Epithelial cell of proximal tubule (primary cell): Measurements from ENCODE around the gene ZXDA. TPM values are rescaled to one million over a fixed set of nuclear protein-coding genes. Genes with fewer than 3 reads are reported as not detected.
"Not testable (repeated sequence)": the region's sequence is repeated elsewhere in the genome, so short reads cannot be mapped to it uniquely, and the experiment has no call there.

Experiments used
- DNase-seq: peaks from one replicate; pipeline ENCODE4 v3.0.0-alpha.2; 2011; ENCODE audit warnings: low read depth
- H3K4me3 ChIP-seq: 2 replicates; pipeline ENCODE4 v1.5.1; 2011; ENCODE audit warnings: low read depth, mild to moderate bottlenecking, low read length
- total RNA-seq: library from RNA; depleted of rRNA; stranded (reverse); fragments of >200 nt; gene quantifications from 2 replicates; pipeline ENCODE4 v1.2.3, GENCODE V29; 2015
- TF ChIP-seq, protein P1 (sequence below): conservative IDR thresholded peaks from 2 replicates; pipeline ENCODE4 v1.5.1; 2012; ENCODE audit warnings: low read depth, mild to moderate bottlenecking, low read length

Gene ZXDA
- total RNA-seq, 1 donor from 2014 or later: 1.6 TPM

DNA sequence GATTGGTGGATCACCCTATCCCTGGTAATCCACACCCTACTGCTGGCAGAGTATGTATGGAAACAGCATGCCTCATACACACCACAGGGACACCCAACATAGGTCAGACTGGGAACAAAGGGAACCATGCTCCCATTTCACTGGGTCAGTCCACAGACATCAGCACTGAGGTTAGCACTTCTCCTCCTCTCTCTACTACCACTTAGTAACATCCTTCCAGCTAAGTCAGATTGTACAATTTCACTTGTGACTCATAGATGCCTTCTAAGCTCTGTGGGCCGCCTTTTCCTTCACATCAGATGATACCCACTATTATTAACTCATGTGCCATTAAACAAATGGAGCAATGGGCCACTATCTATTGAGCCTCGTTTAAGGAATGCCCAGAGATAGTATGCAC lies 15.5 kb upstream of the ZXDA start:
- H3K4me3 ChIP-seq: no peak overlapping the region
- no peak for DNase-seq
- TF ChIP-seq, protein P1, sequence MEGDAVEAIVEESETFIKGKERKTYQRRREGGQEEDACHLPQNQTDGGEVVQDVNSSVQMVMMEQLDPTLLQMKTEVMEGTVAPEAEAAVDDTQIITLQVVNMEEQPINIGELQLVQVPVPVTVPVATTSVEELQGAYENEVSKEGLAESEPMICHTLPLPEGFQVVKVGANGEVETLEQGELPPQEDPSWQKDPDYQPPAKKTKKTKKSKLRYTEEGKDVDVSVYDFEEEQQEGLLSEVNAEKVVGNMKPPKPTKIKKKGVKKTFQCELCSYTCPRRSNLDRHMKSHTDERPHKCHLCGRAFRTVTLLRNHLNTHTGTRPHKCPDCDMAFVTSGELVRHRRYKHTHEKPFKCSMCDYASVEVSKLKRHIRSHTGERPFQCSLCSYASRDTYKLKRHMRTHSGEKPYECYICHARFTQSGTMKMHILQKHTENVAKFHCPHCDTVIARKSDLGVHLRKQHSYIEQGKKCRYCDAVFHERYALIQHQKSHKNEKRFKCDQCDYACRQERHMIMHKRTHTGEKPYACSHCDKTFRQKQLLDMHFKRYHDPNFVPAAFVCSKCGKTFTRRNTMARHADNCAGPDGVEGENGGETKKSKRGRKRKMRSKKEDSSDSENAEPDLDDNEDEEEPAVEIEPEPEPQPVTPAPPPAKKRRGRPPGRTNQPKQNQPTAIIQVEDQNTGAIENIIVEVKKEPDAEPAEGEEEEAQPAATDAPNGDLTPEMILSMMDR: no peak

DNA sequence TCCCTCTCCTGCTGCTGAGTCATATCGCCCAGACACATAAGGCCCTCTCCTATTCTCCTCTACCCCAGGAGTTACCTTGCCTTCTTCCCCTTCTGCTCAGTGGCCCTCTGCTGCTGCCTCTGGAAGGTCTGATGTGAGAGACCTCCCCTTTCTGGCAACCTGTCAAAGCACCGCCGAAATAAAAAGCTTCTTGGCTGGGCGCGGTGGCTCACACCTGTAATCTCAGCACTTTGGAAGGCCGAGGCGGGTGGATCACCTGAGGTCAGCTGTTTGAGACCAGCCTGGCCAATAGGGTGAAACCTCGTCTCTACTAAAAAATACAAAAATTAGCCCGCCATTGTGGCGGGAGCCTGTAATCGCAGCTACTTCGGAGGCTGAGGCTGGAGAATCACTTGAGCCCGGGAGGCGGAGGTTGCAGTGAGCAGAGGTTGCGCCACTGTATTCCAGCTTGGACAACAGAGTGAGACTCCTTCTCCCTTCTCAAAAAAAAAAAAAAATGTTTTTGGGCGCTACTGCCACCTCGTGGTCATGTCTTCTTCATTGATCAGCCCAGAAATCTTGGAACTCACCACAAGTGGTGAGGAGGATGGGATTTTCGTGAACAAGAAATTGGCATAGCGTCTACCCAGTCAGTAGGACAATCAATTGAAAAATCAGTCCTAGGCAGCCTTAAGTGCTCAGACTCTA lies 8.6 kb upstream of the ZXDA start:
- no peak overlapping the region for H3K4me3 ChIP-seq
- DNase-seq: no peak
- TF ChIP-seq, protein P1: peak; percentile 54

DNA sequence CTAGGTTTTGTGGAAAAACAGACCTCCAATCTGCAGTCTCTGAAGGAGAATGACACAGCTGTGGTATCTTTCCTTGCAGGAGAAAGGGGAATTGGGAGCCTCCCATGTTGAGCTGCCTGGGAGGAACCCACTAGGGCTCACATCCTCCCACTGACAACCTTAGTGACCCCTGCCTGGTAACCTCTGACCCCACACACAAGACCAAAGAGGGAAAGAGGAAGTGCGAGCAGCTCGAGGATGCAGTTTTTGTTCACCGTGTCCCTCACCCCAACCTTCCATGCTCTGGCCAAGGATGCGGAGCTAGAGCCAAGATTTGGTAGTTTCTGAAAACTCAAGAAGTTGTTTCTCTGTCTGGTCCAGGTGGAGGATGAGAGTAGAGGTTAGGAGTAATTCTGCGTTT lies 5.4 kb upstream of the ZXDA start:
- TF ChIP-seq, protein P1: no peak
- DNase-seq: no peak

DNA sequence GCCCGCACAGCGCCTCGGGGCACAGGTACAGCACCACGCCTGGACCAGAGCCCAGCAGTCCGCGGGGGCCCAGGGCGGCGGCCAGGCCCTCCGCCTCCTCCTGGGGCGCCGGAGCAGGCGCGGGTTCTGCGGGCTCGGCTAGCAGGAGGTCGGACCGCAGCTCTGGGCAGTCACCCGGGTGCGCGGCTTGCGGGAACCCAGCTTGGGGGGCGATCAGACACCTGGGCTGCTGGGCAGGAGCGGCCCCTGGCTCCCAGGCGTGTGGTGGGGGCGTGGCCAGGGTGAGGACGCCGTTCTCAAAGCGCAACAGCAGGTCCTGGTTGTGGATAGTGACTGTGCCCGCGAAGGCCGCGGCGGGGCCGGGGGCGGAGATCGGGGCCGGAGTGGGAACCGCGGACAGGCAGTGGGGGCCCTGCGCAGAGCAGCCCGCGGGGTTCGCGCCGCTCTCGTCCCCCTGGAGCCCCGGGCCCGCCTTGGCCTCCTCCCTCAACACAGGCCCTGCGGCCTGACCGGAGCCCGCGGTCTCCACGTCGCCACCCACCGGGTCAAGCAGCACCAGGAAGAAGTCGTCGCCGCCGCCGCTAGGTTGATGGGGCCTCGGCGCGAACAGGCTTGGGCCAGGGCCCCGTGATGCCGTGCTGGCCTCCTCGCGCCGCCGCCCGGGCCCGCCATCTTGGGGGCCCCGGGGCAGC lies 517 bp downstream of the ZXDA start:
- not testable (repeated sequence) for DNase-seq

More for the DNA sequence above, 5.4 kb upstream of the ZXDA start:
- no peak overlapping the region for H3K4me3 ChIP-seq

DNA sequence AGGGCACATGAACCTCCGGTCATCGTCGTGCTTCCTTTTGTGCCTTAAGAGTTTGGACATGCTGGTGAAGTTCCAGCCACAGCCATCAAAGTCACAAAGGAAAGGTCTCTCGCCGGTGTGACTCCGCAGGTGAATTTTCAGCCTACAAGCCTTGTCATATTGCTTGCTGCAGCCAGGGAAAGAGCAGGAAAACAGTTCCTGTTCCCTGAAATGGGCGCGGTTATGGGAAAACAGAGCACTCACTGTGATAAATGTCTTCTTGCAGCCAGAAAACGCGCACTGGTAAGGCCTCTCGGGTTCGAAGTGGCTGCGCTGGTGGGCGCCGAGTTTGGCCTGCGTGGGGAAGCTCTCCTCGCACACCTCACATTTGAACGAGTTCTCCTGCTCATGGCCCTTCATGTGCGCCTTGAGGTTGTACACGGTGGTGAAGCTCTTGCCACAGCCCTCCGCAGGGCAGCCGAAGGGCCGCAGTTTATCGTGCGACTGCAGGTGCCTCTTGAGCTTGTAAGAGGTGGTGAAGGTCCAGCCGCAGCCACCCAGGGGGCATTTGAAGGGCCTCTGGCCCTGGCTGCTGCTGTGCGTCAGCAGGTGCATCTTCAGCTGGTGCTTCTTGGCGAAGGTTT lies 1.2 kb downstream of the ZXDA start:
- DNase-seq: not testable (repeated sequence)

More for the DNA sequence above, 517 bp downstream of the ZXDA start:
- H3K4me3 ChIP-seq: peak overlapping the region; percentile 53

DNA sequence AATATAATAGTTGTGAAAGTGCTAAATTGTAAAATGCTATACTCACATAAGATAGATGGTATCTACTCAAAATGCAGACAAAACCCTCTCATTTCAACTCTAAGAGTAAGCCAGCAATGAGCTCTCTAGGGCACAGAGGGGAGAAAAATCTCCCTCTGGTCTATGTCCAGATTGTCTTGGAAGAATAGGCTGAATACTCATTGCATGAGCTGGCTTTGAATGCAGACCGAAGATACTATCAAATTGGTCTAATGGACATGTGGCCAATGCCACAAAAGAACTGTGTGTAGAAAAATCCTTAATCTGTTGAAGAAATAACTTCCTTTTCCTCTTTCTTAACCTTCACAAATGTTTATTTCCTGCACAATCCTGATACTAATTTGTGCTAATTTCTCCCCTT lies 3.5 kb downstream of the ZXDA start:
- H3K4me3 ChIP-seq: peak overlapping the region; percentile 26
- TF ChIP-seq, protein P1: no peak
- DNase-seq: no peak

More for the DNA sequence above, 1.2 kb downstream of the ZXDA start:
- peak overlapping the region; percentile 53 for H3K4me3 ChIP-seq

DNA sequence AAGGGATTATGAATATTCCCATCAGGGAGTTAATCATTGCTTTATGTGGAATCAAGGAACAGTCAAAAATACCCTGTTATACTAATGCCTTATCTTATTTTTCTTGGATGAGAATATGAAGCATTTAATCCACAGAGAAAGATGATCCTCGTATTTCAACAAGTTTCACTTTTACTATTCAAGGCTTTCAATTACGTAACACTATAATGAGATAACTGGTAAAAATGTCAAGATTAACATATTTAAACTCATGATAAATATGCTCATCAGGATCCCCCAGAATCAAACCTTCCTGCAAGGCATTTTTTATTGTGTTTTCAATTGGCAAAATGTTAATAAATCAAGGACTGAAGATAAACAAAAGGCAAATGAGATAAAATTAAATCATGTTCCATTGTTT lies 5.1 kb downstream of the ZXDA start:
- DNase-seq: no peak
- TF ChIP-seq, protein P1: no peak
- H3K4me3 ChIP-seq: peak overlapping the region; percentile 11
